ENCODE data around the gene WDR72.
"Not testable (repeated sequence)": the region's sequence is repeated elsewhere in the genome, so short reads cannot be mapped to it uniquely, and the experiment has no call there.

WDR72 gene

GRCh38 chr15:53695365-53695764 lies 64.1 kb downstream of the WDR72 start:
- no peak for DNase-seq

GRCh38 chr15:53694476-53694874 lies 65.0 kb downstream of the WDR72 start:
- no peak for DNase-seq

- no peak for DNase-seq
Observed at GRCh38 chr15:53693729-53694475, 65.6 kb downstream of the WDR72 start.

- DNase-seq, result not testable (repeated sequence)
Observed at GRCh38 chr15:53684162-53684561, 75.3 kb downstream of the WDR72 start.

GRCh38 chr15:53681056-53681455 lies 78.4 kb downstream of the WDR72 start:
- DNase-seq, result no peak

GRCh38 chr15:53675832-53676231 lies 83.6 kb downstream of the WDR72 start:
- DNase-seq, result no peak

GRCh38 chr15:53671545-53671944 lies 87.9 kb downstream of the WDR72 start:
- no peak for DNase-seq

- no peak for DNase-seq
Observed at GRCh38 chr15:53670701-53671100, 88.8 kb downstream of the WDR72 start.

GRCh38 chr15:53665930-53666329 lies 93.5 kb downstream of the WDR72 start:
- DNase-seq, result no peak

- DNase-seq, result no peak
Observed at GRCh38 chr15:53658827-53659555, 100.5 kb downstream of the WDR72 start.

GRCh38 chr15:53658255-53658654 lies 101.2 kb downstream of the WDR72 start:
- DNase-seq, result no peak

- DNase-seq, result no peak
Observed at GRCh38 chr15:53648934-53649333, 110.5 kb downstream of the WDR72 start.

- DNase-seq, result no peak
Observed at GRCh38 chr15:53644660-53645059, 114.8 kb downstream of the WDR72 start.

- no peak for DNase-seq
Observed at GRCh38 chr15:53634517-53635106, 124.9 kb downstream of the WDR72 start.

- no peak for DNase-seq
Observed at GRCh38 chr15:53627279-53627678, 132.2 kb downstream of the WDR72 start.

- no peak for DNase-seq
Observed at GRCh38 chr15:53625962-53626845, 133.3 kb downstream of the WDR72 start.

- no peak for DNase-seq
Observed at GRCh38 chr15:53625260-53625659, 134.2 kb downstream of the WDR72 start.

- DNase-seq, result no peak
Observed at GRCh38 chr15:53618461-53618860, 141.0 kb downstream of the WDR72 start.

- no peak for DNase-seq
Observed at GRCh38 chr15:53611145-53611920, 148.1 kb downstream of the WDR72 start.

- no peak for DNase-seq
Observed at GRCh38 chr15:53591041-53591440, 168.4 kb downstream of the WDR72 start.

- no peak for DNase-seq
Observed at GRCh38 chr15:53590380-53590779, 169.1 kb downstream of the WDR72 start.

GRCh38 chr15:53589520-53590057 lies 169.9 kb downstream of the WDR72 start:
- DNase-seq, result no peak

All from stimulated activated CD4-positive, alpha-beta T cell treated with anti-CD3 and anti-CD28 coated beads, Interleukin-4, amount 100 ng/mL, for 4 hours (primary cell).